Left ventricle myocardium inferior (tissue), 1 donor: ENCODE results near the gene MTA3. TPM values are rescaled to one million over a fixed set of nuclear protein-coding genes. Genes with fewer than 3 reads are reported as not detected.

Experiments used
- DNase-seq: peaks from one replicate; pipeline ENCODE4 v3.0.0-alpha.2; 2020
- H3K27ac ChIP-seq: fragments of 200-600 bp; replicated peaks from 2 replicates; pipeline ENCODE4 v1.8.0; 2021
- H3K27me3 ChIP-seq: fragments of 200-600 bp; 2 replicates; pipeline ENCODE4 v1.8.0; 2021; ENCODE audit warnings: low read depth
- H3K36me3 ChIP-seq: fragments of 200-600 bp; 2 replicates; pipeline ENCODE4 v1.8.0; 2021
- H3K4me1 ChIP-seq: fragments of 200-600 bp; 2 replicates; pipeline ENCODE4 v1.8.0; 2021
- H3K4me3 ChIP-seq: fragments of 200-600 bp; 2 replicates; pipeline ENCODE4 v1.8.0; 2021; ENCODE audit warnings: mild to moderate bottlenecking, moderate library complexity
- H3K9me3 ChIP-seq: fragments of 200-600 bp; replicated peaks from 2 replicates; pipeline ENCODE4 v1.8.0; 2021
- CTCF ChIP-seq: fragments of 200-600 bp; IDR thresholded peaks from 2 replicates; pipeline ENCODE4 v1.8.0; 2021; ENCODE audit warnings: antibody characterized with exemption, mild to moderate bottlenecking, borderline replicate concordance
- intact Hi-C: fragments of 100-400 bp; cut with micrococcal nuclease; formaldehyde crosslinking; loops from one replicate; pipeline ENCODE4 v1.11.0; 2022
- total RNA-seq: library from RNA; stranded (reverse); fragmentation: NEBNext Ultra II Directional; extraction: Animal tissue kit (Norgen Biotek cat#: 25700); gene quantifications from one replicate; pipeline ENCODE4 v1.2.1, GENCODE V29; 2021
- donor health status: DM: no; HTN: yes; CAD: no; lungs with severe emphysema.

The MTA3 gene
- total RNA-seq, 1 donor from 2014 or later: 18.1 TPM

GRCh38 chr2:42698940-42699339, 130.5 kb downstream of the MTA3 start:
- H3K4me3 ChIP-seq: no peak overlapping the region
- H3K4me1 ChIP-seq: no peaks in the 10 kb centered on the region
- H3K27ac ChIP-seq: no peak overlapping the region
- no peaks in the 10 kb centered on the region for H3K9me3 ChIP-seq
- no peak for TF ChIP-seq CTCF
- intact Hi-C loops: no loop called here
- no peak for DNase-seq
- no peaks in the 10 kb centered on the region for H3K27me3 ChIP-seq
- H3K36me3 ChIP-seq: peaks cover 13% of the 10 kb centered on the region

- no peak for DNase-seq
- H3K9me3 ChIP-seq: no peaks in the 10 kb centered on the region
- intact Hi-C loops: no loop called here
- no peak for TF ChIP-seq CTCF
- H3K4me1 ChIP-seq: no peaks in the 10 kb centered on the region
- no peaks in the 10 kb centered on the region for H3K27me3 ChIP-seq
- H3K4me3 ChIP-seq: no peak overlapping the region
- peaks cover 34% of the 10 kb centered on the region for H3K36me3 ChIP-seq
- no peak overlapping the region for H3K27ac ChIP-seq
Measured at GRCh38 chr2:42706836-42707235, 138.4 kb downstream of the MTA3 start.

GRCh38 chr2:42708179-42708578, 139.7 kb downstream of the MTA3 start:
- Histone ChIP-seq H3K27ac (no peak overlapping the region), H3K27me3 (no peaks in the 10 kb centered on the region), H3K4me3 (no peak overlapping the region), H3K9me3 (no peaks in the 10 kb centered on the region), H3K4me1 (no peaks in the 10 kb centered on the region), H3K36me3 (peaks cover 28% of the 10 kb centered on the region)
- DNase-seq: no peak
- TF ChIP-seq CTCF: no peak
- intact Hi-C loops: no loop called here

GRCh38 chr2:42711896-42712295, 143.5 kb downstream of the MTA3 start:
- Histone ChIP-seq H3K36me3 (peaks cover 18% of the 10 kb centered on the region), H3K27me3 (no peaks in the 10 kb centered on the region), H3K4me3 (no peak overlapping the region), H3K9me3 (no peaks in the 10 kb centered on the region), H3K4me1 (no peaks in the 10 kb centered on the region), H3K27ac (no peak overlapping the region)
- no peak for TF ChIP-seq CTCF
- DNase-seq: no peak
- intact Hi-C loops: no loop called here

GRCh38 chr2:42712934-42713333, 144.5 kb downstream of the MTA3 start:
- intact Hi-C loops: no loop called here
- Histone ChIP-seq H3K27ac (no peak overlapping the region), H3K4me1 (no peaks in the 10 kb centered on the region), H3K36me3 (peaks cover 18% of the 10 kb centered on the region), H3K9me3 (no peaks in the 10 kb centered on the region), H3K27me3 (no peaks in the 10 kb centered on the region), H3K4me3 (no peak overlapping the region)
- no peak for TF ChIP-seq CTCF
- no peak for DNase-seq

GRCh38 chr2:42713920-42714319, 145.5 kb downstream of the MTA3 start:
- TF ChIP-seq CTCF: no peak
- Histone ChIP-seq H3K27ac (no peak overlapping the region), H3K9me3 (no peaks in the 10 kb centered on the region), H3K36me3 (peaks cover 11% of the 10 kb centered on the region), H3K4me1 (no peaks in the 10 kb centered on the region), H3K27me3 (no peaks in the 10 kb centered on the region), H3K4me3 (no peak overlapping the region)
- no peak for DNase-seq
- intact Hi-C loops: no loop called here
